Choroid plexus epithelial cell (primary cell): ENCODE results near the gene CYP24A1.
"Not testable (repeated sequence)": the region's sequence is repeated elsewhere in the genome, so short reads cannot be mapped to it uniquely, and the experiment has no call there.

Experiments used
- DNase-seq: peaks from one replicate; pipeline ENCODE4 v3.0.0-alpha.2; 2010; ENCODE audit warnings: low read depth
- H3K4me3 ChIP-seq: 2 replicates; pipeline ENCODE4 v1.5.1; 2011; ENCODE audit warnings: low read depth, mild to moderate bottlenecking, control low read depth, low read length, moderate library complexity
- TF ChIP-seq, protein P1 (sequence below): conservative IDR thresholded peaks from 2 replicates; pipeline ENCODE4 v1.5.1; 2011; ENCODE audit warnings: low read depth, mild to moderate bottlenecking, control low read depth, inconsistent platforms, low read length, moderate library complexity

CYP24A1 gene

DNA sequence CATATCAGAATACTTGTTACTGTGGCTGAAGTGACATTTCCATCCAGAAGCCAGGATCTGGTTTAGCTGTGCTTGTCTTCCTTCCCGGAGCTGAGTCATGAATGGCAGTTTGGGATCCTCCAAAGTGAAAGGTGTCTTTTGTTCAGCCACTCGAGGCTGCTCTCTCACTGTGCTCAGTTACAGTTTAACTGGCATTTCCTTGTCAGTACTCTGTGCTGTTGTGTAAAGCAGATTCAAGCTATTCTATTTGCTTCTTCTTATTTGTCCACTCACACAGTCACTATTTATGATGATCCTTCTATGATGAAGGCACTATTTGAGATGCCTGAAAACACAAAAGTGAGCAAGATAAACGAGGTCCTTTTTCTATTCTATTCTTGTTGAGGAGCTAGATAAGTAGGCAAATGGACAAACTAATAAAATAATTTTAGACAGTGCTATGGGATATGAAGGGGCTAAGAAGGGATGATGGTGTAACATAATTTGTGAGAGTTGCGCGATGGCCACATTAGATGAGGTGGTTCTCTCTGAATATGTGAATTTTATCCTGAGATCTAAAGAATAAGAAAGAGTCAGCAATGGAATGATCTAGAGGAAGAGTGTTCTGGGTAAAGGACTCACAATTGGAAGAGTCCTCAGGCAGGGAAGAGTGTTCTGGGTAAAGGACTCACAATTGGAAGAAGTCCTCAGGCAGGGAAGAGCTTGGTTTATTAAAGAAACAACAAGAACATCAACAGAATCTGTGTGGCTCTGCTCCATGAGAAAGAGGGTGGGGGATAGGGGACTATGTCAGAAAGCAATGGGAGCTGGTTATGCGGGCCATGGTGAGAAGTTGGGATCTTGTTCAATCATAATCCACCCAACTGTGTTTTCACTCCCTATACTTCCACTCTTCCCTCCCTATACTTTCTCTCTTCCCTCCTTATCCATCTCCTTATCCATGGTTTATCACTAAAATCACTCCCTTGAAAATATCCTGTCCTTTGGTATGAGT is 40.1 kb downstream of the CYP24A1 start:
- TF ChIP-seq, protein P1, sequence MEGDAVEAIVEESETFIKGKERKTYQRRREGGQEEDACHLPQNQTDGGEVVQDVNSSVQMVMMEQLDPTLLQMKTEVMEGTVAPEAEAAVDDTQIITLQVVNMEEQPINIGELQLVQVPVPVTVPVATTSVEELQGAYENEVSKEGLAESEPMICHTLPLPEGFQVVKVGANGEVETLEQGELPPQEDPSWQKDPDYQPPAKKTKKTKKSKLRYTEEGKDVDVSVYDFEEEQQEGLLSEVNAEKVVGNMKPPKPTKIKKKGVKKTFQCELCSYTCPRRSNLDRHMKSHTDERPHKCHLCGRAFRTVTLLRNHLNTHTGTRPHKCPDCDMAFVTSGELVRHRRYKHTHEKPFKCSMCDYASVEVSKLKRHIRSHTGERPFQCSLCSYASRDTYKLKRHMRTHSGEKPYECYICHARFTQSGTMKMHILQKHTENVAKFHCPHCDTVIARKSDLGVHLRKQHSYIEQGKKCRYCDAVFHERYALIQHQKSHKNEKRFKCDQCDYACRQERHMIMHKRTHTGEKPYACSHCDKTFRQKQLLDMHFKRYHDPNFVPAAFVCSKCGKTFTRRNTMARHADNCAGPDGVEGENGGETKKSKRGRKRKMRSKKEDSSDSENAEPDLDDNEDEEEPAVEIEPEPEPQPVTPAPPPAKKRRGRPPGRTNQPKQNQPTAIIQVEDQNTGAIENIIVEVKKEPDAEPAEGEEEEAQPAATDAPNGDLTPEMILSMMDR, result no peak
- H3K4me3 ChIP-seq, result no peak overlapping the region
- DNase-seq, result peak; percentile 47

DNA sequence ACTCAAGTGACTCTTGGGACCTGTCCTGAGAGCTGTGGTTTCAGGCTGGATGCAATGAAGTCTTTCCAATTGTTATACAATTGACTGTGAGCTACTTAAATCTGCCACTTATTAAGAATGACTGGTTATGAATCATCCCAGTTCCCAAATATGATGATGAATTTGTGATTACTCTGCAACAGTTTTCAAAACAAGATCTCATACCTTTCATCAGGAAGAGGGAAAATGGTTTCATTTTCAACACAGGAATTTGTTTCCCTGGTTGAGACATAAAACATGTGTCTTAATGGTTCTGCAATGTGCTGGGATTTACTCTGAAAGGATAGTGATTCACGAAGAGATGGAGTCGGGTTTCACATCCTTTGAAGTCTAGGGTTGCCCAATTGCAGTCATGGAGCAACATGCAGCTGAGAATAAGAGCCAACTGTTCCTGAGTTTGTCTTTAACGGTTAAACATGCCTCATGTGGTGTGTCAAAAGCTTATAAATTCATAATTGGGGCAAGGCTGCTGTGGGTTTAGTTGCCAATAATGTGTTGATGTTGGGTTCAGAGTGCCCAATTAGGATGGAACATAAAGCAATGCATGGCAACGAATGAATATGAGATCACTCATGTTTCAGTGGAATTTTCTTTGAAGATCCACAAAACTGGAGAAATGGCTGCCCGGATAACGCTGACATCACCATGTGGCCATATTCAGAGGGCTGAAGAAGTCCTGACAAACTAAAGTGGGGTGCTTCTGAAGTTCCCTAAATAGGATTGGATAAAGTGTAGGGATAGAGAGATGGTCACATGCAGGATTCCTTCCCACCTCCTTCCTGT is 41.0 kb downstream of the CYP24A1 start:
- DNase-seq, result peak; percentile 99
- TF ChIP-seq, protein P1, result no peak
- H3K4me3 ChIP-seq, result no peak overlapping the region

DNA sequence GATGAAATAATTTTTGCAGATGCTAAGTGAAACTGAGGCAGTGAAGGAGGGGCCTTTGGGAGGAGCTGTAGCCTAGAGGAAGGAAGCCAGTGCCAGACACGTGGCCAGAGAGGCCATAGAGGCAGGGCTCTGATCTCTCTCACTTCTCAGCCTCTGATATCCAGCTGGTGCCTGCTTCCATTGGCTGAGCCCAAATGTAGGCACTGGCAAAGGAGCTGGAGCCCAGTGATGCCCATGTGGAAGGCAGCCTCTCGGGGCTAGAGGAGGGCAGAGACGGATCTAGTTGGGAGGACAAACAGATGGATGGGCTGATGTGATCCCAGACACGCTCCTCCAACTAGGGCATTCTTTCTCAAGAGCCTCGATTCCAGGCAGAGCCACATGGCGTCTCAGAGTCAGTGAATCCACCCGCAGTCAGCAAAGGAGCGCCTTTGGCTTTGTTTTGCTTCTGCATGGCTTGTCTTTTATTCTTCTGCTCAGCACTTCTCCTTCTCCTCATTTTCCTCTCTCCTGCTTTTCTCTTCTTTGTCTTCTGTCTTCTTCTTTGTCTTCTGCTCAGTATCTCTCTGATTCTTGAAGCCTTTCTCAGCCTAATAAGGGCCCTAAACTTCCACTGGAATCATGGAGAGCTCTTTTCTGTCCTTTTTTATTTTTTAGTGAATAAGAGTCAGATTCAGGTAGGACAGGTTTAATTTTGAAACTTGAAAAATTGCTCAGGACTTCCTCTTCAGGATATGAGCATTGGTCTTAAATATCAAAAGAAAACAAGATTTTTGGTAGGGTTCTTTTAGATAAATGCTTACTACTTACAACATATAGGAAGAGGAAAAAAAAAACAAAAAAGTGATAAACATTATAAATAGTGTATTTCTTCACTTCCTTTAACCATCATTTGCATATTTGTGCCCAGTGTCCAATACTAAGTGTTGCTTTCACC is 41.8 kb downstream of the CYP24A1 start:
- H3K4me3 ChIP-seq, result no peak overlapping the region
- DNase-seq, result no peak
- TF ChIP-seq, protein P1, result no peak

DNA sequence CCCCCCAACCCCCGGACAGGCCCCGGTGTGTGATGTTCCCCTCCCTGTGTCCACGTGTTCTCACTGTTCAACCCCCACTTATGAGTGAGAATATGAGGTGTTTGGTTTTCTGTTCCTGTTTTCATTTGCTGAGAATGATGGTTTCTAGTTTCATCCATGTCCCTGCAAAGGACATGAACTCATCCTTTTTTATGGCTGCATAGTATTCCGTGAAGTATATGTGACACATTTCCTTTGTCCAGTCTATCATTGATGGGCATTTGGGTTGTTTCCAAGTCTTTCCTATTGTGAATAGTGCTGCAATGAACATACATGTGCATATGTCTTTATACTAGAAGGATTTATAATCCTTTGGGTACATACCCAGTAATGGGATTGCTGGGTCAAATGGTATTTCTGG is 42.7 kb downstream of the CYP24A1 start:
- not testable (repeated sequence) for DNase-seq, H3K4me3 ChIP-seq

DNA sequence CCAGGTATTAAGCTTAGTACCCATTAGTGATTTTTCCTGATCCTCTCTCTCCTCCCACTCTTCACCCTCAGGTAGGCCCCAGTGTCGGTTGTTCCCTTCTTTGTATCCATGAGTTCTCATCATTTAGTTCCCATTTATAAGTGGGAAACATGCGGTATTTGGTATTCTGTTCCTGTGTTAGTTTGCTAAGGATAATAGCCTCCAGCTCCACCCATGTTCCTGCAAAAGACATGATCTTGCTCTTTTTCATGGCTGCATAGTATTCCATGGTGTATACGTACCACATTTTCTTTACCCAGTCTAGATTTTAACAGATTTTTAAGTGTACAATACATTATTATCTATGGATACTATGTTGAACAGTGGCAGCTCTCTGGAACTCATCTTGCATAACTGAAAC is 44.4 kb downstream of the CYP24A1 start:
- TF ChIP-seq, protein P1, result no peak

DNA sequence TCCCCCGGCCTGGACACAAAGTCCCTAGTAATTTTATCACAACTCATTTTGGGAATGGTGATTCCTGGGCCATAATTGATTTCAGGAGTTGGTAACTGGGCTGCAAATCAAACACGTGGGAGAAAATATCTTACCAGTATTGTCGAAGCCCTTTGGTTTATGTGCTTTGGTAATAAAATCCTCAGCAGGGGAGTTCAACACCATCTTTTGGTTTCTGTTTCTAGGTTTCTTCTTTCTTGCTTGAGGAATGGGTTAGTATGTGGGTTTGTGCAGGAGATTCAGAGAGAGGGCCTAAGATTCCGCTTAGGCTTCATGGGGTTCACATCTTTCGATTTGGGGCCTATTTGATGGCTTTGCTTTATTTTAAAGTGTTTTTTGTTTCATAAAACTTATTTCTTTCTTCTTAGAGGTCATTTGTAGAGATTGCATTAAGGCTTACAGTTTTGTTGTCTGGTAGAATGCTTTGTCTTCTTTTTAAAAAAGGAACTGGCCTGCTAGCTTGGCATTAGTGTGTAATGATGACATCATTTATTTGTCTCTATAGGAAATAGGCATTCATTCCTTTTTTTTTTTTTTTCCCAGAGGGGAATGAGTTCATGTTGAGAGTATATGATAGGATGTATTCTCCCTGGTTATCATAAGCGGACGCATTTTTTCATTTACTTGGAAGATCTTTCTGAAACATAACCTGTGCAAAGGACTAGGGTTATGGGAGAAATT is 45.8 kb downstream of the CYP24A1 start:
- DNase-seq, result no peak
- TF ChIP-seq, protein P1, result no peak
- no peak overlapping the region for H3K4me3 ChIP-seq

More for the DNA sequence above, 44.4 kb downstream of the CYP24A1 start:
- no peak for DNase-seq
- no peak overlapping the region for H3K4me3 ChIP-seq
